ENCODE measurements around the gene TRIM28. TPM values are rescaled to one million over a fixed set of nuclear protein-coding genes. Genes with fewer than 3 reads are reported as not detected.

The TRIM28 gene
- total RNA-seq, 2 experiments from 2014 or later: 549 to 553 TPM

DNA sequence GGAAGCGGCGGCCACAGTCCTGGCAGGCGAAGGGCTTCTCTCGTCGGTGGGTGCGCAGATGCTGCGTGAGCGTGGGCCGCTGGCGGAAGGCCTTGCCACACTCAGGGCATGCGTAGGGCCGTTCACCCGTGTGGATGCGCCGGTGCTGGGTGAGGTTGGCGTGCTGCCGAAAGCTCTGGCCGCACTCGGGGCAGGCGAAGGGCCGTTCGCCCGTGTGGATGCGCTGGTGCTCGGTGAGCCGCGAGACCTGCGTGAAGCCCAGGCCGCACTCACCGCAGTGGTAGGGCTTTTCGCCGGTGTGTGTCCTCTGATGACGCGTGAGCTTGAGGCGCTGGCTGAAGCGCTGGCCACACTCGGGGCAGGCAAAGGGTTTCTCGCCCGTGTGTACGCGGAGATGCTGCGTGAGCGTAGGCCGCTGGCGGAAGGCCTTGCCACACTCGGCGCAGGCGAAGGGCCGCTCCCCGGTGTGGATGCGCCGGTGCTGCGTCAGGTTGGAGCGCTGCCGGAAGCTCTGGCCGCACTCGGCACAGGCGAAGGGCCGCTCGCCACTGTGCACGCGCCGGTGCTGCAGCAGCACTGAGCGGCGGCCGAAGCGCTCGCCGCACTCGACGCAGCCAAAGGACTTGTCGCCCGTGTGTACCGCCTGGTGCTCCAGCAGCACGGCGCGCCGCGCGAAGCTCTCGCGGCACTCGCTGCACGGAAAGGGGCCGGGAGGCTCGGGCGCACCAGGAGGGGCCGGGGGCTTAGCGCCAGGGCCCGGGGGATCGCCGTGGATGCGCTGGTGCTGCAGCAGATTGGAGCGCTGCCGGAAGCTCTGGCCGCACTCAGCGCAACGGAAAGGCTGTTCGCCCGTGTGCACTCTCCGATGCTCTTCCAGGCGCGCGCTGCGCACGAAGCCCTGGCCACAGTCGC, 18.5 kb downstream of the TRIM28 start:
- H3K27ac Mint-ChIP-seq: peak overlapping the region; percentile 57
- no peaks in the 10 kb centered on the region for H3K9me3 Mint-ChIP-seq
- Histone ChIP-seq H3K4me1 (ENCODE audit: insufficient read depth, low read length) (peaks cover 59% of the 10 kb centered on the region), H3K27ac (ENCODE audit: low read depth in 1 of 2, low read length in 2 of 2) (peak overlapping the region in 1 of 2 donors; percentile 40), H3K27me3 (ENCODE audit: control insufficient read depth in 1 of 2, insufficient read depth in 2 of 2, low read length in 2 of 2) (no peaks in the 10 kb centered on the region), H3K9me3 (ENCODE audit: control insufficient read depth in 1 of 2, insufficient read depth in 1 of 2, low read length in 2 of 2) (no peaks in the 10 kb centered on the region), H3K4me3 (ENCODE audit: low read length) (peak overlapping the region; percentile 57), H3K36me3 (ENCODE audit: insufficient read depth, low read length) (peaks cover 4% of the 10 kb centered on the region)
- intact Hi-C loops (cut with DNase I, micrococcal nuclease): no loop called here
- peaks cover 17% of the 10 kb centered on the region for H3K36me3 Mint-ChIP-seq (ENCODE audit: low read depth)
- ChIA-PET POLR2A (interaction anchor here (0.8 to 7.0 kb wide), 10 partner anchors 8 to 379 kb away, joined by 4 to 63 read pairs (median 6); partner anchors contain the start of genes CHMP2A, MZF1, TRIM28 and ZBTB45), CTCF (interaction anchor here (1.1 to 2.7 kb wide), 3 partner anchors 19 to 48 kb away, joined by 5 to 9 read pairs (median 5); partner anchors contain the start of gene ZBTB45)
- no peaks in the 10 kb centered on the region for H3K27me3 Mint-ChIP-seq
- ATAC-seq (ENCODE audit: poor library complexity) (no peak), DNase-seq (peak in 7 of 14 experiments; percentile 36 to 66 (median 50))
- TF ChIP-seq, protein P1, sequence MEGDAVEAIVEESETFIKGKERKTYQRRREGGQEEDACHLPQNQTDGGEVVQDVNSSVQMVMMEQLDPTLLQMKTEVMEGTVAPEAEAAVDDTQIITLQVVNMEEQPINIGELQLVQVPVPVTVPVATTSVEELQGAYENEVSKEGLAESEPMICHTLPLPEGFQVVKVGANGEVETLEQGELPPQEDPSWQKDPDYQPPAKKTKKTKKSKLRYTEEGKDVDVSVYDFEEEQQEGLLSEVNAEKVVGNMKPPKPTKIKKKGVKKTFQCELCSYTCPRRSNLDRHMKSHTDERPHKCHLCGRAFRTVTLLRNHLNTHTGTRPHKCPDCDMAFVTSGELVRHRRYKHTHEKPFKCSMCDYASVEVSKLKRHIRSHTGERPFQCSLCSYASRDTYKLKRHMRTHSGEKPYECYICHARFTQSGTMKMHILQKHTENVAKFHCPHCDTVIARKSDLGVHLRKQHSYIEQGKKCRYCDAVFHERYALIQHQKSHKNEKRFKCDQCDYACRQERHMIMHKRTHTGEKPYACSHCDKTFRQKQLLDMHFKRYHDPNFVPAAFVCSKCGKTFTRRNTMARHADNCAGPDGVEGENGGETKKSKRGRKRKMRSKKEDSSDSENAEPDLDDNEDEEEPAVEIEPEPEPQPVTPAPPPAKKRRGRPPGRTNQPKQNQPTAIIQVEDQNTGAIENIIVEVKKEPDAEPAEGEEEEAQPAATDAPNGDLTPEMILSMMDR (IDR thresholded peaks at IDR 0.05): no peak
- peaks cover 59% of the 10 kb centered on the region for H3K4me1 Mint-ChIP-seq (ENCODE audit: low read depth)
- peak overlapping the region; percentile 98 for H3K4me3 Mint-ChIP-seq

DNA sequence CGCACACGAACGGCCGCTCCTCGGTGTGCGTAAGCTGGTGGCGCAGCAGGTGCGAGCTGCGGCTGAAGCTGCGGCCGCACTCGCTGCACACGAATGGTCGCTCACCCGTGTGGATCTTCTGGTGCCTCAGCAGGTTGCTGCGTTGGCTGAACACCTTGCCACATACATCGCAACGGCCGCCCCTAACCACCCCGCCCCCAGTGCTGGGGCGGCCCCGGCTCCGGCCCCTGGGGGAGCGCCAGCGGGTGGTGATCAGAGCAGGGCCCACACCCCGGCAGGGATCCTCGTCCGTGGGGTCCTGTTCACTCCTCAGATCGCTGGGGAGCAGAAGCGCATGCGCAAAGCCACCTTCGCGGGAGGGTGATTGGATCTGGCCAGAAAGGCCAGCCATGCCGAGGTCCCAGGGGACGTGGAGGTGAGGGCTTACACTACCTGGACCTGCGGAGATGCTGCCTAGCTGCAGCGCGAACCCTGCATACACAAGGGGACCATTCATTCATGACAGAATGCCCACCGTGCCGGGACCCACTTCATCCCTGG, 19.2 kb downstream of the TRIM28 start:
- TF ChIP-seq, protein P1 (IDR thresholded peaks at IDR 0.05): no peak
- ChIA-PET POLR2A (interaction anchor here (0.8 to 7.0 kb wide), 10 partner anchors 9 to 380 kb away, joined by 4 to 63 read pairs (median 6); partner anchors contain the start of genes CHMP2A, MZF1, TRIM28 and ZBTB45), CTCF (interaction anchor here (1.1 kb wide), 1 partner anchor 44 kb away, joined by 5 read pairs; the partner anchor contains the start of gene ZBTB45)
- Histone ChIP-seq H3K4me1 (ENCODE audit: insufficient read depth, low read length) (peaks cover 52% of the 10 kb centered on the region), H3K27me3 (ENCODE audit: control insufficient read depth in 1 of 2, insufficient read depth in 2 of 2, low read length in 2 of 2) (no peaks in the 10 kb centered on the region), H3K27ac (ENCODE audit: low read depth in 1 of 2, low read length in 2 of 2) (no peak overlapping the region), H3K36me3 (ENCODE audit: insufficient read depth, low read length) (peaks cover 6% of the 10 kb centered on the region), H3K9me3 (ENCODE audit: control insufficient read depth in 1 of 2, insufficient read depth in 1 of 2, low read length in 2 of 2) (no peaks in the 10 kb centered on the region), H3K4me3 (ENCODE audit: low read length) (peak overlapping the region; percentile 57)
- peaks cover 11% of the 10 kb centered on the region for H3K36me3 Mint-ChIP-seq (ENCODE audit: low read depth)
- intact Hi-C loops (cut with DNase I, micrococcal nuclease): no loop called here
- ATAC-seq (ENCODE audit: poor library complexity) (no peak), DNase-seq (peak in 5 of 14 experiments; percentile 24 to 52 (median 47))
- H3K27me3 Mint-ChIP-seq: no peaks in the 10 kb centered on the region
- H3K27ac Mint-ChIP-seq: peak overlapping the region; percentile 57
- peaks cover 52% of the 10 kb centered on the region for H3K4me1 Mint-ChIP-seq (ENCODE audit: low read depth)
- H3K4me3 Mint-ChIP-seq: peak overlapping the region; percentile 93
- H3K9me3 Mint-ChIP-seq: no peaks in the 10 kb centered on the region

DNA sequence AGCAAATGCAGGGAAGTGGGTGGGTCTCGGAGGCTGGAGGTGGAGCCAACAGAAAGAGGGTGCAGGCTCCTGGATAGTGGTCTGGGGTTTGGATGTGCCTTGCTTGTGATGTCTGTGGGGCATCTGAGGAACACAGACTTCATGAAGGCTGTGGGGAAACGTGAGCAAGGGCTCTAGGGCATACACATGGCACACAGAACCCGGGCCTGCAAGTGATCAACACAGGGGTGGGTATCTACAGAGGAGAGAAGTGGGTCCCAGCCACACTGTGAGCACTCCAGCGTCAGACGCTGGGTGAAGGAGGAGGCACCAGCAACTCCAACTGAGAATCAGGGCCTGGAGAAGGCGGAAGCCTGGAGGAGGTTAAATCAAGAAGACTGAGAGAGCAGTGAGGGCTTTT, 20.0 kb downstream of the TRIM28 start:
- TF ChIP-seq, protein P1 (IDR thresholded peaks at IDR 0.05): no peak
- ChIA-PET POLR2A (interaction anchor here (1.9 to 7.0 kb wide), 2 partner anchors 8 to 9 kb away, joined by 8 to 63 read pairs; partner anchors contain the start of genes CHMP2A and MZF1), CTCF (interaction anchor here (1.2 kb wide), 1 partner anchor 50 kb away, joined by 3 read pairs; no protein-coding TSS in a partner anchor)
- Histone ChIP-seq H3K36me3 (ENCODE audit: insufficient read depth, low read length) (peaks cover 7% of the 10 kb centered on the region), H3K4me1 (ENCODE audit: insufficient read depth, low read length) (peaks cover 49% of the 10 kb centered on the region), H3K27me3 (ENCODE audit: control insufficient read depth in 1 of 2, insufficient read depth in 2 of 2, low read length in 2 of 2) (no peaks in the 10 kb centered on the region), H3K9me3 (ENCODE audit: control insufficient read depth in 1 of 2, insufficient read depth in 1 of 2, low read length in 2 of 2) (no peaks in the 10 kb centered on the region), H3K4me3 (ENCODE audit: low read length) (no peak overlapping the region), H3K27ac (ENCODE audit: low read depth in 1 of 2, low read length in 2 of 2) (no peak overlapping the region)
- no peak for ATAC-seq (ENCODE audit: poor library complexity)
- Mint-ChIP-seq H3K36me3 (ENCODE audit: low read depth) (peaks cover 12% of the 10 kb centered on the region), H3K27me3 (no peaks in the 10 kb centered on the region), H3K4me1 (ENCODE audit: low read depth) (peaks cover 47% of the 10 kb centered on the region), H3K9me3 (no peaks in the 10 kb centered on the region), H3K27ac (peak overlapping the region; percentile 57), H3K4me3 (peak overlapping the region; percentile 69)
- DNase-seq: no peak
- intact Hi-C loops (cut with DNase I, micrococcal nuclease): no loop called here
